GM23338 (cell line): Measurements from ENCODE around the gene ASGR2. TPM values are rescaled to one million over a fixed set of nuclear protein-coding genes. Genes with fewer than 3 reads are reported as not detected.
"Not testable (repeated sequence)": the region's sequence is repeated elsewhere in the genome, so short reads cannot be mapped to it uniquely, and the experiment has no call there.

Source experiments
- ATAC-seq: fragments of 200-7000 bp; cut with Tn5 transposase; 3 replicates; pipeline ENCODE4 v1.9.1; 2020
- DNase-seq: peaks from one replicate; pipeline ENCODE4 v3.0.0-alpha.2; 2015; ENCODE audit warnings: low spot score
- H2AFZ ChIP-seq: fragments of 200-600 bp; sonication (generic); 2 replicates; pipeline ENCODE4 v1.8.0; 2016; ENCODE audit warnings: antibody characterized with exemption, mild to moderate bottlenecking, moderate library complexity
- H3F3A ChIP-seq: fragments of 200-600 bp; sonication (generic); replicated peaks from 2 replicates; pipeline ENCODE4 v1.8.0; 2017; ENCODE audit warnings: antibody characterized with exemption, mixed run types, low read depth
- H3K27ac ChIP-seq: fragments of 200-600 bp; sonication (generic); 2 replicates; pipeline ENCODE4 v1.6.1; 2016; ENCODE audit warnings: low read depth
- H3K27me3 ChIP-seq: fragments of 200-600 bp; sonication (generic); 2 replicates; pipeline ENCODE4 v1.8.0; 2016; ENCODE audit warnings: mild to moderate bottlenecking, mixed run types, moderate library complexity; ENCODE audit not compliant: insufficient read depth
- H3K36me3 ChIP-seq: fragments of 200-600 bp; sonication (generic); 2 replicates; pipeline ENCODE4 v1.8.0; 2016; ENCODE audit warnings: mild to moderate bottlenecking; ENCODE audit not compliant: insufficient read depth
- H3K4me1 ChIP-seq: fragments of 200-600 bp; sonication (generic); 2 replicates; pipeline ENCODE4 v1.8.0; 2016; ENCODE audit warnings: mild to moderate bottlenecking, moderate library complexity; ENCODE audit not compliant: insufficient read depth
- H3K4me2 ChIP-seq: fragments of 200-600 bp; sonication (generic); 2 replicates; pipeline ENCODE4 v1.7.1; 2017; ENCODE audit warnings: mixed run types
- H3K4me3 ChIP-seq: fragments of 200-600 bp; sonication (generic); 2 replicates; pipeline ENCODE4 v1.6.1; 2016; ENCODE audit warnings: mixed run types
- H3K79me2 ChIP-seq: fragments of 200-600 bp; sonication (generic); replicated peaks from 2 replicates; pipeline ENCODE4 v1.8.0; 2017; ENCODE audit warnings: mild to moderate bottlenecking; ENCODE audit not compliant: insufficient read depth
- H3K9me2 ChIP-seq: fragments of 200-600 bp; sonication (generic); 2 replicates; pipeline ENCODE4 v1.8.0; 2017; ENCODE audit not compliant: insufficient read depth
- H4K20me1 ChIP-seq: fragments of 200-600 bp; sonication (generic); replicated peaks from 2 replicates; pipeline ENCODE4 v1.8.0; 2017; ENCODE audit warnings: mild to moderate bottlenecking; ENCODE audit not compliant: insufficient read depth
- H3K27ac Mint-ChIP-seq: 2 replicates; pipeline ENCODE4 v1.8.0; 2020; ENCODE audit warnings: inconsistent platforms, mild to moderate bottlenecking, moderate library complexity, mixed read lengths
- H3K27me3 Mint-ChIP-seq: 3 replicates; pipeline ENCODE4 v1.8.0; 2022; ENCODE audit warnings: low read depth, mild to moderate bottlenecking, moderate library complexity, mixed read lengths, inconsistent platforms; ENCODE audit not compliant: insufficient read depth, poor library complexity
- H3K36me3 Mint-ChIP-seq: 3 replicates; pipeline ENCODE4 v1.8.0; 2021; ENCODE audit warnings: low read depth, mild to moderate bottlenecking, inconsistent platforms, moderate library complexity, mixed read lengths
- H3K4me1 Mint-ChIP-seq: 3 replicates; pipeline ENCODE4 v1.8.0; 2020; ENCODE audit warnings: mild to moderate bottlenecking, inconsistent platforms, mixed read lengths
- H3K4me3 Mint-ChIP-seq: 3 replicates; pipeline ENCODE4 v1.8.0; 2021; ENCODE audit warnings: moderate library complexity, mild to moderate bottlenecking, inconsistent platforms, mixed read lengths
- H3K9me3 Mint-ChIP-seq: 3 replicates; pipeline ENCODE4 v1.8.0; 2020; ENCODE audit warnings: moderate library complexity, mild to moderate bottlenecking, inconsistent platforms, mixed read lengths
- CREB1 ChIP-seq: fragments of 250-450 bp; sonication (Bioruptor Pico); IDR thresholded peaks from 2 replicates; pipeline ENCODE4 v1.5.0; 2020; ENCODE audit warnings: low read depth, mild to moderate bottlenecking, moderate library complexity
- NANOG ChIP-seq: IDR thresholded peaks from 2 replicates; pipeline ENCODE4 v1.6.1; 2016; ENCODE audit warnings: antibody characterized with exemption, borderline replicate concordance
- POLR2AphosphoS5 ChIP-seq: IDR thresholded peaks from 2 replicates; pipeline ENCODE4 v1.6.1; 2016; ENCODE audit warnings: antibody characterized with exemption, low read depth
- STAT1 ChIP-seq: IDR thresholded peaks from one replicate; pipeline ENCODE4 v1.6.1; 2016; ENCODE audit warnings: antibody characterized with exemption; ENCODE audit not compliant: unreplicated experiment
- ZNF331 ChIP-seq: fragments of 250-450 bp; sonication (Bioruptor Pico); IDR thresholded peaks from 2 replicates; pipeline ENCODE4 v1.5.0; 2020; ENCODE audit warnings: low read depth, mild to moderate bottlenecking, moderate library complexity
- polyA plus RNA-seq: library from polyadenylated mRNA; unstranded; fragments of >200 nt; fragmentation: Nextera tagmentation; extraction: Ambion mirVana; gene quantifications from 2 replicates; pipeline ENCODE4 v1.2.1, GENCODE V29; 2016
- total RNA-seq: library from RNA; depleted of rRNA; stranded (reverse); fragments of >200 nt; shearing (Covaris generic); gene quantifications from 2 replicates; pipeline ENCODE4 v1.2.3, GENCODE V29; 2014
- TF ChIP-seq, protein P1 (sequence below), 2 experiments: fragments of 200-600 bp in 1 of 2; sonication (generic) in 1 of 2; conservative IDR thresholded peaks; 2 replicates each; pipeline versions ENCODE4 v1.5.1 to v1.6.1; 2016 to 2017; ENCODE audit warnings: antibody characterized with exemption in 2 of 2, low read depth in 2 of 2, mild to moderate bottlenecking in 2 of 2, moderate library complexity in 1 of 2
- TF ChIP-seq, protein P2 (sequence below): fragments of 250-450 bp; sonication (Bioruptor Pico); IDR thresholded peaks from 2 replicates; pipeline ENCODE4 v1.5.0; 2020; ENCODE audit warnings: mild to moderate bottlenecking, moderate library complexity
- TF ChIP-seq, protein P3 (sequence below): IDR thresholded peaks from 2 replicates; pipeline ENCODE4 v1.6.1; 2016; ENCODE audit warnings: antibody characterized with exemption

ASGR2 gene
- total and polyA plus RNA-seq, 2 experiments from 2014 or later = 0.97 TPM; not detected in 1

DNA sequence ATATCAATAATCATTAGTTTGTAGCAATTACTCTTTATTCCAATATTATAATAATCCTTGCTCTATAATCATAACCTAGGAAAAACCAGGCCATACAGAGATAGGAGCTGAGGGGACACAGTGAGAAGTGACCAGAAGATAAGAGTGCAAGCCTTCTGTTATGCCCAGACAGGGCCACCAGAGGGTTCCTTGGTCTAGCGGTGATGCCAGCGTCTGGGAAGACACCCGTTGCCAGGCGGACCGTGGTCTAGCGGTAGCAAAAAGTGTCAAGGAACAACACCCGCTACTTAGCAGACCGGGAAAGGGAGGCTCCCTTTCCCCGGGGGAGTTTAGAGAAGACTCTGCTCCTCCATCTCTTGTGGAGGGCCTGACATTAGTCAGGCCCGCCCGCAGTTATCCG, 11.8 kb upstream of the ASGR2 start:
- H3K36me3 Mint-ChIP-seq, H2AFZ ChIP-seq, H3K36me3 ChIP-seq, H3K4me3 Mint-ChIP-seq, H4K20me1 ChIP-seq, ATAC-seq, H3K27ac Mint-ChIP-seq, H3K4me3 ChIP-seq, H3K9me3 Mint-ChIP-seq, H3K79me2 ChIP-seq, H3K27ac ChIP-seq, H3K27me3 Mint-ChIP-seq, H3K9me2 ChIP-seq, H3K4me2 ChIP-seq, H3F3A ChIP-seq, DNase-seq, H3K27me3 ChIP-seq: not testable (repeated sequence)
- peaks cover 29% of the 10 kb centered on the region for H3K4me1 ChIP-seq
- peaks cover 30% of the 10 kb centered on the region for H3K4me1 Mint-ChIP-seq
- TF ChIP-seq, protein P1, sequence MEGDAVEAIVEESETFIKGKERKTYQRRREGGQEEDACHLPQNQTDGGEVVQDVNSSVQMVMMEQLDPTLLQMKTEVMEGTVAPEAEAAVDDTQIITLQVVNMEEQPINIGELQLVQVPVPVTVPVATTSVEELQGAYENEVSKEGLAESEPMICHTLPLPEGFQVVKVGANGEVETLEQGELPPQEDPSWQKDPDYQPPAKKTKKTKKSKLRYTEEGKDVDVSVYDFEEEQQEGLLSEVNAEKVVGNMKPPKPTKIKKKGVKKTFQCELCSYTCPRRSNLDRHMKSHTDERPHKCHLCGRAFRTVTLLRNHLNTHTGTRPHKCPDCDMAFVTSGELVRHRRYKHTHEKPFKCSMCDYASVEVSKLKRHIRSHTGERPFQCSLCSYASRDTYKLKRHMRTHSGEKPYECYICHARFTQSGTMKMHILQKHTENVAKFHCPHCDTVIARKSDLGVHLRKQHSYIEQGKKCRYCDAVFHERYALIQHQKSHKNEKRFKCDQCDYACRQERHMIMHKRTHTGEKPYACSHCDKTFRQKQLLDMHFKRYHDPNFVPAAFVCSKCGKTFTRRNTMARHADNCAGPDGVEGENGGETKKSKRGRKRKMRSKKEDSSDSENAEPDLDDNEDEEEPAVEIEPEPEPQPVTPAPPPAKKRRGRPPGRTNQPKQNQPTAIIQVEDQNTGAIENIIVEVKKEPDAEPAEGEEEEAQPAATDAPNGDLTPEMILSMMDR (conservative IDR thresholded peaks at IDR 0.05; ENCODE audit: low read depth in 2 of 2) = peak; percentile 20 to 30; a peak in 2 of 4 replicates

DNA sequence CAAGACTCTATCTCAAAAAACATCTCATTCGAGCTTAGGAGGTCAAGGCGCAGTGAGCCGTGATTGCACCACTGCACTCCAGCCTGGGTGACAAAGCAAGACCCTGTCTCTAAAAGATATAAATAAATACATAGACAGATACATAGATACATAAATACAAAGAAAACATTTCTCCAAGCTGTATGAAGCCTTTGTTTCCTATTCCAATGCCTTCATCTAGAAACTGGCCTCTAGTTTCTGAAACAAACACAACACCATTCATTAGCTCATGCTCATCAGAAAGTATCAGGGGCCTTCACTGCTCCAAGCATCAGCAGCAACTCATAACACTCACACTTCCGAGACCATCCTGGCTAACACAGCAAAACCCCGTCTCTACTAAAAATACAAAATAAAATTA, 10.3 kb upstream of the ASGR2 start:
- peaks cover 15% of the 10 kb centered on the region for H3K4me1 ChIP-seq
- no peaks in the 10 kb centered on the region for H3K36me3 ChIP-seq
- H3K4me3 ChIP-seq = no peak overlapping the region
- Mint-ChIP-seq H3K9me3 (no peaks in the 10 kb centered on the region), H3K27ac (no peak overlapping the region), H3K4me3 (no peak overlapping the region), H3K36me3 (no peaks in the 10 kb centered on the region), H3K4me1 (peaks cover 16% of the 10 kb centered on the region), H3K27me3 (peaks cover 12% of the 10 kb centered on the region)
- no peak overlapping the region for H2AFZ ChIP-seq
- no peak overlapping the region for H3K4me2 ChIP-seq
- no peaks in the 10 kb centered on the region for H3F3A ChIP-seq
- ATAC-seq (no peak), DNase-seq (no peak)
- no peaks in the 10 kb centered on the region for H3K9me2 ChIP-seq
- no peak overlapping the region for H3K27ac ChIP-seq
- no peaks in the 10 kb centered on the region for H3K79me2 ChIP-seq
- no peaks in the 10 kb centered on the region for H4K20me1 ChIP-seq
- no peaks in the 10 kb centered on the region for H3K27me3 ChIP-seq
- TF ChIP-seq NANOG = no peak
- TF ChIP-seq, protein P2, sequence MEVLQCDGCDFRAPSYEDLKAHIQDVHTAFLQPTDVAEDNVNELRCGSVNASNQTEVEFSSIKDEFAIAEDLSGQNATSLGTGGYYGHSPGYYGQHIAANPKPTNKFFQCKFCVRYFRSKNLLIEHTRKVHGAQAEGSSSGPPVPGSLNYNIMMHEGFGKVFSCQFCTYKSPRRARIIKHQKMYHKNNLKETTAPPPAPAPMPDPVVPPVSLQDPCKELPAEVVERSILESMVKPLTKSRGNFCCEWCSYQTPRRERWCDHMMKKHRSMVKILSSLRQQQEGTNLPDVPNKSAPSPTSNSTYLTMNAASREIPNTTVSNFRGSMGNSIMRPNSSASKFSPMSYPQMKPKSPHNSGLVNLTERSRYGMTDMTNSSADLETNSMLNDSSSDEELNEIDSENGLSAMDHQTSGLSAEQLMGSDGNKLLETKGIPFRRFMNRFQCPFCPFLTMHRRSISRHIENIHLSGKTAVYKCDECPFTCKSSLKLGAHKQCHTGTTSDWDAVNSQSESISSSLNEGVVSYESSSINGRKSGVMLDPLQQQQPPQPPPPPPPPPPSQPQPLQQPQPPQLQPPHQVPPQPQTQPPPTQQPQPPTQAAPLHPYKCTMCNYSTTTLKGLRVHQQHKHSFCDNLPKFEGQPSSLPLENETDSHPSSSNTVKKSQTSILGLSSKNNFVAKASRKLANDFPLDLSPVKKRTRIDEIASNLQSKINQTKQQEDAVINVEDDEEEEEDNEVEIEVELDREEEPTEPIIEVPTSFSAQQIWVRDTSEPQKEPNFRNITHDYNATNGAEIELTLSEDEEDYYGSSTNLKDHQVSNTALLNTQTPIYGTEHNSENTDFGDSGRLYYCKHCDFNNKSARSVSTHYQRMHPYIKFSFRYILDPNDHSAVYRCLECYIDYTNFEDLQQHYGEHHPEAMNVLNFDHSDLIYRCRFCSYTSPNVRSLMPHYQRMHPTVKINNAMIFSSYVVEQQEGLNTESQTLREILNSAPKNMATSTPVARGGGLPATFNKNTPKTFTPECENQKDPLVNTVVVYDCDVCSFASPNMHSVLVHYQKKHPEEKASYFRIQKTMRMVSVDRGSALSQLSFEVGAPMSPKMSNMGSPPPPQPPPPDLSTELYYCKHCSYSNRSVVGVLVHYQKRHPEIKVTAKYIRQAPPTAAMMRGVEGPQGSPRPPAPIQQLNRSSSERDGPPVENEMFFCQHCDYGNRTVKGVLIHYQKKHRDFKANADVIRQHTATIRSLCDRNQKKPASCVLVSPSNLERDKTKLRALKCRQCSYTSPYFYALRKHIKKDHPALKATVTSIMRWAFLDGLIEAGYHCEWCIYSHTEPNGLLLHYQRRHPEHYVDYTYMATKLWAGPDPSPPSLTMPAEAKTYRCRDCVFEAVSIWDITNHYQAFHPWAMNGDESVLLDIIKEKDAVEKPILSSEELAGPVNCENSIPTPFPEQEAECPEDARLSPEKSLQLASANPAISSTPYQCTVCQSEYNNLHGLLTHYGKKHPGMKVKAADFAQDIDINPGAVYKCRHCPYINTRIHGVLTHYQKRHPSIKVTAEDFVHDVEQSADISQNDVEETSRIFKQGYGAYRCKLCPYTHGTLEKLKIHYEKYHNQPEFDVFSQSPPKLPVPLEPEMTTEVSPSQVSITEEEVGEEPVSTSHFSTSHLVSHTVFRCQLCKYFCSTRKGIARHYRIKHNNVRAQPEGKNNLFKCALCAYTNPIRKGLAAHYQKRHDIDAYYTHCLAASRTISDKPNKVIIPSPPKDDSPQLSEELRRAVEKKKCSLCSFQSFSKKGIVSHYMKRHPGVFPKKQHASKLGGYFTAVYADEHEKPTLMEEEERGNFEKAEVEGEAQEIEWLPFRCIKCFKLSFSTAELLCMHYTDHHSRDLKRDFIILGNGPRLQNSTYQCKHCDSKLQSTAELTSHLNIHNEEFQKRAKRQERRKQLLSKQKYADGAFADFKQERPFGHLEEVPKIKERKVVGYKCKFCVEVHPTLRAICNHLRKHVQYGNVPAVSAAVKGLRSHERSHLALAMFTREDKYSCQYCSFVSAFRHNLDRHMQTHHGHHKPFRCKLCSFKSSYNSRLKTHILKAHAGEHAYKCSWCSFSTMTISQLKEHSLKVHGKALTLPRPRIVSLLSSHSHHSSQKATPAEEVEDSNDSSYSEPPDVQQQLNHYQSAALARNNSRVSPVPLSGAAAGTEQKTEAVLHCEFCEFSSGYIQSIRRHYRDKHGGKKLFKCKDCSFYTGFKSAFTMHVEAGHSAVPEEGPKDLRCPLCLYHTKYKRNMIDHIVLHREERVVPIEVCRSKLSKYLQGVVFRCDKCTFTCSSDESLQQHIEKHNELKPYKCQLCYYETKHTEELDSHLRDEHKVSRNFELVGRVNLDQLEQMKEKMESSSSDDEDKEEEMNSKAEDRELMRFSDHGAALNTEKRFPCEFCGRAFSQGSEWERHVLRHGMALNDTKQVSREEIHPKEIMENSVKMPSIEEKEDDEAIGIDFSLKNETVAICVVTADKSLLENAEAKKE (CRISPR knock-in tag) = no peak
- TF ChIP-seq CREB1 (CRISPR knock-in tag) = no peak
- TF ChIP-seq, protein P3, sequence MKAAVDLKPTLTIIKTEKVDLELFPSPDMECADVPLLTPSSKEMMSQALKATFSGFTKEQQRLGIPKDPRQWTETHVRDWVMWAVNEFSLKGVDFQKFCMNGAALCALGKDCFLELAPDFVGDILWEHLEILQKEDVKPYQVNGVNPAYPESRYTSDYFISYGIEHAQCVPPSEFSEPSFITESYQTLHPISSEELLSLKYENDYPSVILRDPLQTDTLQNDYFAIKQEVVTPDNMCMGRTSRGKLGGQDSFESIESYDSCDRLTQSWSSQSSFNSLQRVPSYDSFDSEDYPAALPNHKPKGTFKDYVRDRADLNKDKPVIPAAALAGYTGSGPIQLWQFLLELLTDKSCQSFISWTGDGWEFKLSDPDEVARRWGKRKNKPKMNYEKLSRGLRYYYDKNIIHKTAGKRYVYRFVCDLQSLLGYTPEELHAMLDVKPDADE = no peak
- no peak for TF ChIP-seq ZNF331 (CRISPR knock-in tag)
- no peak for TF ChIP-seq STAT1
- no peak for TF ChIP-seq POLR2AphosphoS5
- TF ChIP-seq, protein P1 (conservative IDR thresholded peaks at IDR 0.05; ENCODE audit: low read depth in 2 of 2) = no peak
